CD14-positive monocyte (primary cell): ENCODE measurements around the gene NHERF2. TPM values are rescaled to one million over a fixed set of nuclear protein-coding genes. Genes with fewer than 3 reads are reported as not detected.

ENCODE experiments used
- DNase-seq, 3 donors: peaks; one replicate each; pipeline ENCODE4 v3.0.0-alpha.2; 2011 to 2022
- H2AFZ ChIP-seq: 2 replicates; pipeline ENCODE4 v1.6.0; 2012; ENCODE audit warnings: mild to moderate bottlenecking, low read depth, low read length, inconsistent platforms; ENCODE audit not compliant: insufficient read depth, poor library complexity, severe bottlenecking
- H3K27ac ChIP-seq, 2 donors: 1 replicate in 1 of 2; 2 replicates in 1 of 2; pipeline ENCODE4 v1.5.1; 2012 to 2013; ENCODE audit warnings: low read length in 2 of 2, control low read depth in 1 of 2, inconsistent platforms in 1 of 2, low read depth in 1 of 2, mild to moderate bottlenecking in 1 of 2
- H3K27me3 ChIP-seq, 2 donors: one replicate each; pipeline versions ENCODE4 v1.6.0 to v1.6.1; 2011 to 2013; ENCODE audit warnings: low read length in 2 of 2; ENCODE audit not compliant: control insufficient read depth in 2 of 2, insufficient read depth in 2 of 2
- H3K36me3 ChIP-seq, 2 donors: replicated peaks in 1 of 2; 1 replicate in 1 of 2; 2 replicates in 1 of 2; pipeline versions ENCODE4 v1.5.1 to v1.6.1; 2012 to 2013; ENCODE audit warnings: low read length in 2 of 2, control low read depth in 1 of 2, inconsistent platforms in 1 of 2, mild to moderate bottlenecking in 1 of 2; ENCODE audit not compliant: insufficient read depth in 2 of 2, control insufficient read depth in 1 of 2
- H3K4me1 ChIP-seq, 2 donors: 1 replicate in 1 of 2; 2 replicates in 1 of 2; pipeline versions ENCODE4 v1.5.1 to v1.6.1; 2012 to 2013; ENCODE audit warnings: low read length in 2 of 2, control low read depth in 1 of 2, inconsistent platforms in 1 of 2, mild to moderate bottlenecking in 1 of 2, moderate library complexity in 1 of 2; ENCODE audit not compliant: insufficient read depth in 2 of 2, control insufficient read depth in 1 of 2
- H3K4me2 ChIP-seq: replicated peaks from 2 replicates; pipeline ENCODE3; 2012; ENCODE audit warnings: low read length, moderate library complexity, mild to moderate bottlenecking; ENCODE audit not compliant: poor library complexity, severe bottlenecking; ENCODE audit errors: extremely low read depth
- H3K4me3 ChIP-seq, 3 experiments: fragments of 200-600 bp in 1 of 3; sonication (generic) in 1 of 3; replicated peaks in 1 of 3; 1 replicate in 2 of 3; 2 replicates in 1 of 3; pipeline ENCODE4 v1.5.1; 2011 to 2013; ENCODE audit warnings: low read length in 3 of 3, mild to moderate bottlenecking in 3 of 3, control low read depth in 2 of 3, low read depth in 2 of 3, inconsistent platforms in 1 of 3, moderate library complexity in 1 of 3
- H3K79me2 ChIP-seq: 2 replicates; pipeline ENCODE4 v1.6.0; 2012; ENCODE audit warnings: mild to moderate bottlenecking, control low read depth, inconsistent platforms, low read length, moderate library complexity; ENCODE audit not compliant: insufficient read depth
- H3K9ac ChIP-seq: 2 replicates; pipeline ENCODE4 v1.6.0; 2017; ENCODE audit warnings: low read length, mild to moderate bottlenecking; ENCODE audit not compliant: insufficient read depth, poor library complexity, severe bottlenecking
- H3K9me3 ChIP-seq, 2 donors: replicated peaks in 1 of 2; 1 replicate in 1 of 2; 2 replicates in 1 of 2; pipeline versions ENCODE4 v1.5.1 to v1.6.1; 2012 to 2013; ENCODE audit warnings: low read length in 2 of 2, control low read depth in 1 of 2; ENCODE audit not compliant: control insufficient read depth in 1 of 2, insufficient read depth in 1 of 2
- H4K20me1 ChIP-seq: 2 replicates; pipeline ENCODE4 v1.6.0; 2012; ENCODE audit warnings: mild to moderate bottlenecking, low read length, control low read depth, moderate library complexity; ENCODE audit not compliant: insufficient read depth
- H3K27ac Mint-ChIP-seq, 7 donors: one replicate each; pipeline ENCODE4 v1.8.0; 2020; ENCODE audit warnings: mild to moderate bottlenecking in 7 of 7, mixed read lengths in 7 of 7, moderate library complexity in 6 of 7, inconsistent platforms in 2 of 7
- H3K27me3 Mint-ChIP-seq, 3 donors: one replicate each; pipeline ENCODE4 v1.8.0; 2021 to 2022; ENCODE audit warnings: low read depth in 3 of 3, mild to moderate bottlenecking in 3 of 3, mixed read lengths in 3 of 3, moderate library complexity in 3 of 3, inconsistent platforms in 1 of 3
- H3K36me3 Mint-ChIP-seq, 2 donors: one replicate each; pipeline ENCODE4 v1.8.0; 2020; ENCODE audit warnings: mixed read lengths in 2 of 2, inconsistent platforms in 1 of 2, mild to moderate bottlenecking in 1 of 2
- H3K4me1 Mint-ChIP-seq: one replicate; pipeline ENCODE4 v1.8.0; 2020; ENCODE audit warnings: mild to moderate bottlenecking, mixed read lengths
- H3K4me3 Mint-ChIP-seq, 2 donors: one replicate each; pipeline ENCODE4 v1.8.0; 2020; ENCODE audit warnings: mild to moderate bottlenecking in 2 of 2, mixed read lengths in 2 of 2, moderate library complexity in 1 of 2
- H3K9me3 Mint-ChIP-seq, 7 donors: one replicate each; pipeline ENCODE4 v1.8.0; 2020 to 2022; ENCODE audit warnings: mixed read lengths in 7 of 7, mild to moderate bottlenecking in 6 of 7, moderate library complexity in 6 of 7, inconsistent platforms in 2 of 7
- WGBS: methylation state at CpG from one replicate; pipeline ENCODE4 v1.1.5; 2013; ENCODE audit warnings: missing lambda C conversion rate; ENCODE audit not compliant: insufficient coverage; 5-methylcytosine and 5-hydroxymethylcytosine counted together
- intact Hi-C, 2 donors: fragments of 100-400 bp; cut with micrococcal nuclease; formaldehyde crosslinking; loops; one replicate each; pipeline versions ENCODE4 v1.15.0 to v1.15.1; 2023
- polyA plus RNA-seq, 3 donors: library from polyadenylated mRNA; depleted of rRNA in 1 of 3; unstranded in 2 of 3; stranded (reverse) in 1 of 3; fragments of 300-500 nt in 2 of 3; fragments of >200 nt in 1 of 3; fragmentation: Illumina TruSeq in 2 of 3; gene quantifications; 1 replicate in 2 of 3; 2 replicates in 1 of 3; pipeline ENCODE4 v1.2.3, GENCODE V29; 2012 to 2021
- TF ChIP-seq, protein P1 (sequence below): fragments of 200-600 bp; IDR thresholded peaks from one replicate; pipeline ENCODE4 v1.8.0; 2022; ENCODE audit warnings: antibody characterized with exemption, mild to moderate bottlenecking

The NHERF2 gene
- polyA plus RNA-seq, 3 donors = 0.66 to 8.2 (median 0.78) TPM

DNA sequence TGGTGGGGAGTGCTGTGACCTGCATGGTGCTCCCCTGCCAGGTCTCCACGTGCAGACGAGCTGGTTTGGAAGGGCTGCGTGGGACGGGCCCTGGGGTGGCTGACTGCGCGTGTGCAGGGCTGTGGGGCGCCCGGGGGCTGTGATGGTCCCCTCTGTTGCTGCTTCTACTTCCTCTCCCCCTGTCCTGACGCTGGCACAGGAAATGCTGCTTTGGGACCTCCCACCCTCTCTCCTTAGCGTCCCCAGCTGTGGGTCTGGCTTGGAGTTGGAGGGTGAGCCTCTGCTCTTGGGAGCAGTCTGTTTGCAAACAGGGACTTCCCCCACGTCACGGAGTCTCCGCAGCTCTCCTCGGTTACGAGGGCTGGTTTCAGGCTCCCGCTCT lies 56.3 kb downstream of the NHERF2 start:
- no peak overlapping the region for H3K27ac Mint-ChIP-seq
- Histone ChIP-seq H3K4me3 (no peak overlapping the region), H3K9me3 (no peaks in the 10 kb centered on the region), H3K4me1 (no peaks in the 10 kb centered on the region), H3K27me3 (no peaks in the 10 kb centered on the region), H2AFZ (no peak overlapping the region), H3K9ac (no peak overlapping the region), H3K27ac (no peak overlapping the region), H3K79me2 (no peaks in the 10 kb centered on the region), H3K4me2 (no peak overlapping the region), H4K20me1 (no peaks in the 10 kb centered on the region), H3K36me3 (peaks cover 80 to 98% of the 10 kb centered on the region in 2 donors)
- peaks cover 0 to 2% (median 0%) of the 10 kb centered on the region in 3 donors for H3K27me3 Mint-ChIP-seq
- WGBS = 56% methylated on average over 8 of the region's 16 CpGs
- DNase-seq = no peak
- no peak overlapping the region for H3K4me3 Mint-ChIP-seq
- H3K4me1 Mint-ChIP-seq = no peaks in the 10 kb centered on the region
- intact Hi-C loops = no loop called here
- H3K36me3 Mint-ChIP-seq = peaks cover 42 to 78% of the 10 kb centered on the region in 2 donors
- H3K9me3 Mint-ChIP-seq = no peaks in the 10 kb centered on the region
- TF ChIP-seq, protein P1, sequence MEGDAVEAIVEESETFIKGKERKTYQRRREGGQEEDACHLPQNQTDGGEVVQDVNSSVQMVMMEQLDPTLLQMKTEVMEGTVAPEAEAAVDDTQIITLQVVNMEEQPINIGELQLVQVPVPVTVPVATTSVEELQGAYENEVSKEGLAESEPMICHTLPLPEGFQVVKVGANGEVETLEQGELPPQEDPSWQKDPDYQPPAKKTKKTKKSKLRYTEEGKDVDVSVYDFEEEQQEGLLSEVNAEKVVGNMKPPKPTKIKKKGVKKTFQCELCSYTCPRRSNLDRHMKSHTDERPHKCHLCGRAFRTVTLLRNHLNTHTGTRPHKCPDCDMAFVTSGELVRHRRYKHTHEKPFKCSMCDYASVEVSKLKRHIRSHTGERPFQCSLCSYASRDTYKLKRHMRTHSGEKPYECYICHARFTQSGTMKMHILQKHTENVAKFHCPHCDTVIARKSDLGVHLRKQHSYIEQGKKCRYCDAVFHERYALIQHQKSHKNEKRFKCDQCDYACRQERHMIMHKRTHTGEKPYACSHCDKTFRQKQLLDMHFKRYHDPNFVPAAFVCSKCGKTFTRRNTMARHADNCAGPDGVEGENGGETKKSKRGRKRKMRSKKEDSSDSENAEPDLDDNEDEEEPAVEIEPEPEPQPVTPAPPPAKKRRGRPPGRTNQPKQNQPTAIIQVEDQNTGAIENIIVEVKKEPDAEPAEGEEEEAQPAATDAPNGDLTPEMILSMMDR = no peak

DNA sequence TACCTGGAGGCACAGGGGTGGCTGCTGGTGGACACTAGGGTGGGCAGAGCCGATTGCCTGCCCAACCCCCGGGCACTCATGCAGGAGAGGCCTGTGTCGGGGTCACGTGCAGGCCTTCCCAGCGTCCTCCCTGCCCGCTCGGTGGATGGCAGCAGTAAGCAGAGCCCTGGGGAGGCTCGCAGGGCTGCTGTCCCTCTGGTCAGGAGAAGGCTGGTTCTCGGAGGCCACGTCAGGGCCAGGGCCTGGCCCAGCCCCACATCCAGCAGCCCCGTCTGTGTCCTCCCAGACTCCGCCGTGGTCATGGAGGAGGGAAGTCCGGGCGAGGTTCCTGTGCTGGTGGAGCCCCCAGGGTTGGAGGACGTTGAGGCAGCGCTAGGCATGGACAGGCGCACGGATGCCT lies 56.7 kb downstream of the NHERF2 start:
- Histone ChIP-seq H3K36me3 (peaks cover 85 to 98% of the 10 kb centered on the region in 2 donors), H3K4me3 (no peak overlapping the region), H3K79me2 (no peaks in the 10 kb centered on the region), H3K9ac (no peak overlapping the region), H3K27me3 (no peaks in the 10 kb centered on the region), H3K4me1 (no peaks in the 10 kb centered on the region), H2AFZ (no peak overlapping the region), H4K20me1 (no peaks in the 10 kb centered on the region), H3K9me3 (no peaks in the 10 kb centered on the region), H3K27ac (no peak overlapping the region), H3K4me2 (no peak overlapping the region)
- Mint-ChIP-seq H3K27me3 (peaks cover 0 to 2% (median 0%) of the 10 kb centered on the region in 3 donors), H3K36me3 (peaks cover 44 to 78% of the 10 kb centered on the region in 2 donors), H3K4me3 (no peak overlapping the region), H3K27ac (no peak overlapping the region), H3K4me1 (no peaks in the 10 kb centered on the region), H3K9me3 (no peaks in the 10 kb centered on the region)
- DNase-seq = no peak
- WGBS = 94% methylated on average over 19 of the region's 19 CpGs
- intact Hi-C loops = no loop called here
- TF ChIP-seq, protein P1 = no peak
